HCT116 (cell line): Measurements from ENCODE around the gene PRIM1. TPM values are rescaled to one million over a fixed set of nuclear protein-coding genes. Genes with fewer than 3 reads are reported as not detected.

ENCODE experiments used
- ATAC-seq: fragments of 200-7000 bp; cut with Tn5 transposase; 2 replicates; pipeline ENCODE4 v1.9.1; 2020; ENCODE audit warnings: mild to moderate bottlenecking, moderate library complexity
- BruUV-seq: library from RNA; stranded (reverse); fragments of 400-500 nt; replicated peaks from 2 replicates; lab custom pipeline; 2021; lab: Mats Ljungman, UMichigan
- CTCF ChIA-PET: fragments of 300-600 bp; sonication (Branson Sonifier 250); formaldehyde crosslinking; loops from one replicate; lab custom pipeline; 2021; ENCODE audit warnings: antibody characterized with exemption; lab: Charles Lee
- POLR2A ChIA-PET: fragments of 300-600, 350-600 bp; sonication (Branson Sonifier 250); formaldehyde crosslinking; loops from one replicate; lab custom pipeline; 2021; ENCODE audit warnings: antibody characterized with exemption; lab: Charles Lee
- RAD21 ChIA-PET, 2 experiments: fragments of 300-600 bp; sonication (Branson Sonifier 250); formaldehyde crosslinking; loops; one replicate each; lab custom pipeline; 2023; ENCODE audit warnings: low total read pairs in 2 of 2; ENCODE audit not compliant: uncharacterized antibody in 2 of 2, unreplicated experiment in 2 of 2, low non-redundant PET in 1 of 2; lab: Charles Lee
- DNase-seq: peaks from one replicate; pipeline ENCODE4 v3.0.0-alpha.2; 2010; ENCODE audit warnings: low read depth, low spot score
- H2AFZ ChIP-seq: fragments of 200-600 bp; shearing (Covaris generic), sonication (generic); 2 replicates; pipeline ENCODE4 v1.6.1; 2017; ENCODE audit warnings: low read depth, mixed run types, mixed read lengths, antibody characterized with exemption, low read length; ENCODE audit not compliant: poor library complexity, severe bottlenecking
- H3K27ac ChIP-seq: 2 replicates; pipeline ENCODE4 v1.5.1; 2012; ENCODE audit warnings: low read depth, low read length
- H3K27me3 ChIP-seq: fragments of 200-600 bp; sonication (generic); 2 replicates; pipeline ENCODE4 v1.6.1; 2016; ENCODE audit warnings: mixed run types, low read length, mixed read lengths; ENCODE audit not compliant: insufficient read depth
- H3K36me3 ChIP-seq, 2 experiments: fragments of 200-500 bp in 1 of 2; fragments of 200-600 bp in 1 of 2; sonication (Bioruptor generic) in 1 of 2; sonication (generic) in 1 of 2; 2 replicates each; pipeline versions ENCODE4 v1.5.1 to v1.6.1; 2014 to 2016; ENCODE audit warnings: low read length in 2 of 2, inconsistent platforms in 1 of 2, mixed read lengths in 1 of 2, mixed run types in 1 of 2; ENCODE audit not compliant: insufficient read depth in 2 of 2, control insufficient read depth in 1 of 2
- H3K4me1 ChIP-seq, 2 experiments: fragments of 200-600 bp in 1 of 2; sonication (generic) in 1 of 2; 2 replicates each; pipeline versions ENCODE4 v1.5.1 to v1.6.1; 2012 to 2017; ENCODE audit warnings: low read length in 2 of 2, inconsistent platforms in 1 of 2, mild to moderate bottlenecking in 1 of 2, mixed read lengths in 1 of 2, mixed run types in 1 of 2, moderate library complexity in 1 of 2; ENCODE audit not compliant: insufficient read depth in 2 of 2, control insufficient read depth in 1 of 2
- H3K4me2 ChIP-seq: fragments of 200-600 bp; sonication (generic); 2 replicates; pipeline ENCODE4 v1.6.1; 2017; ENCODE audit warnings: mixed run types, low read length, mixed read lengths
- H3K4me3 ChIP-seq, 2 experiments: fragments of 200-600 bp in 1 of 2; sonication (generic) in 1 of 2; replicated peaks in 1 of 2; 2 replicates each; pipeline ENCODE4 v1.5.1; 2011 to 2016; ENCODE audit warnings: low read length in 2 of 2, control low read depth in 1 of 2, low read depth in 1 of 2, mild to moderate bottlenecking in 1 of 2, mixed read lengths in 1 of 2, mixed run types in 1 of 2
- H3K79me2 ChIP-seq: fragments of 200-600 bp; sonication (generic); 2 replicates; pipeline ENCODE4 v1.6.1; 2017; ENCODE audit warnings: mild to moderate bottlenecking, mixed run types, low read length, moderate library complexity, mixed read lengths; ENCODE audit not compliant: insufficient read depth
- H3K9ac ChIP-seq: fragments of 200-600 bp; sonication (generic); 2 replicates; pipeline ENCODE4 v1.6.1; 2016; ENCODE audit warnings: low read length, mixed read lengths
- H3K9me2 ChIP-seq: fragments of 200-600 bp; sonication (generic), shearing (Covaris generic); 2 replicates; pipeline ENCODE4 v1.6.1; 2017; ENCODE audit warnings: mixed run types, mild to moderate bottlenecking, moderate library complexity; ENCODE audit not compliant: insufficient read depth
- H3K9me3 ChIP-seq, 2 experiments: fragments of 200-500 bp in 1 of 2; fragments of 200-600 bp in 1 of 2; sonication (Bioruptor generic) in 1 of 2; sonication (generic) in 1 of 2; 2 replicates each; pipeline ENCODE4 v1.6.1; 2014 to 2017; ENCODE audit warnings: low read length in 2 of 2, mixed read lengths in 2 of 2, inconsistent platforms in 1 of 2, low read depth in 1 of 2, mild to moderate bottlenecking in 1 of 2, mixed run types in 1 of 2, moderate library complexity in 1 of 2; ENCODE audit not compliant: control insufficient read depth in 1 of 2, insufficient read depth in 1 of 2
- H4K20me1 ChIP-seq: fragments of 200-600 bp; sonication (generic), shearing (Covaris generic); 2 replicates; pipeline ENCODE4 v1.6.1; 2017; ENCODE audit warnings: mixed run types, mild to moderate bottlenecking, moderate library complexity; ENCODE audit not compliant: insufficient read depth
- CTCF ChIP-seq, 3 experiments: fragments of 200-600 bp in 1 of 3; sonication (generic) in 1 of 3; IDR thresholded peaks in 2 of 3; conservative IDR thresholded peaks in 1 of 3; 2 replicates each; pipeline ENCODE4 v1.5.1; 2012 to 2017; ENCODE audit warnings: low read depth in 2 of 3, low read length in 2 of 3, antibody characterized with exemption in 1 of 3, borderline replicate concordance in 1 of 3, control low read depth in 1 of 3, mild to moderate bottlenecking in 1 of 3, mixed read lengths in 1 of 3, mixed run types in 1 of 3, moderate library complexity in 1 of 3; ENCODE audit not compliant: insufficient read depth in 1 of 3
- ELF1 ChIP-seq: IDR thresholded peaks from 2 replicates; pipeline ENCODE4 v1.6.1; 2012; ENCODE audit warnings: low read depth, borderline replicate concordance
- EZH2 ChIP-seq: fragments of 200-600 bp; sonication (generic); IDR thresholded peaks from 2 replicates; pipeline ENCODE4 v1.6.1; 2017; ENCODE audit warnings: antibody characterized with exemption, mixed run types
- EZH2phosphoT487 ChIP-seq: fragments of 200-600 bp; IDR thresholded peaks from 2 replicates; pipeline ENCODE4 v1.6.1; 2018; ENCODE audit warnings: antibody characterized with exemption, borderline replicate concordance
- MAX ChIP-seq: IDR thresholded peaks from 2 replicates; pipeline ENCODE4 v1.6.1; 2012
- RAD21 ChIP-seq: IDR thresholded peaks from 2 replicates; pipeline ENCODE4 v1.6.1; 2012; ENCODE audit warnings: low read depth, mild to moderate bottlenecking
- SP1 ChIP-seq: IDR thresholded peaks from 2 replicates; pipeline ENCODE4 v1.6.1; 2012; ENCODE audit warnings: low read depth
- SRF ChIP-seq: IDR thresholded peaks from 2 replicates; pipeline ENCODE4 v1.6.1; 2012; ENCODE audit warnings: low read depth
- TCF7L2 ChIP-seq: IDR thresholded peaks from 2 replicates; pipeline ENCODE4 v1.7.0; 2011; ENCODE audit warnings: borderline replicate concordance, inconsistent platforms; ENCODE audit not compliant: insufficient read depth, insufficient read length; ENCODE audit errors: extremely low read depth
- ZFX ChIP-seq: fragments of 450-650 bp; IDR thresholded peaks from 2 replicates; pipeline ENCODE4 v1.6.1; 2017
- ZNF274 ChIP-seq: fragments of 200-500 bp; sonication (Bioruptor generic); IDR thresholded peaks from 2 replicates; pipeline ENCODE4 v1.6.1; 2014; ENCODE audit warnings: mild to moderate bottlenecking, low read depth, low read length, inconsistent platforms
- intact Hi-C: fragments of 100-400 bp; cut with micrococcal nuclease; formaldehyde crosslinking; loops from 2 replicates; pipeline ENCODE4 v1.10.0; 2022
- total RNA-seq: library from RNA; stranded (reverse); gene quantifications from one replicate; pipeline ENCODE4 v1.2.1, GENCODE V29; 2021; ENCODE audit not compliant: unreplicated experiment

PRIM1 gene
- total RNA-seq, 1 experiment from 2014 or later = 53.3 TPM

GRCh38 chr12:56763753-56764657 lies 11.9 kb upstream of the PRIM1 start:
- H3K4me3 ChIP-seq = no peak overlapping the region
- H3K36me3 ChIP-seq = no peaks in the 10 kb centered on the region
- ChIA-PET POLR2A (no interaction called here), RAD21 (no interaction called here), CTCF (interaction anchor here (0.5 to 2.6 kb wide), 3 partner anchors 237 to 362 kb away, joined by 3 to 11 read pairs (median 4); no protein-coding TSS in a partner anchor)
- ATAC-seq (no peak), DNase-seq (no peak)
- no peak overlapping the region for H2AFZ ChIP-seq
- no peaks in the 10 kb centered on the region for H3K4me1 ChIP-seq
- no peak for TF ChIP-seq ZFX
- no peak for TF ChIP-seq EZH2
- TF ChIP-seq ZNF274 = no peak
- no peak for TF ChIP-seq ELF1
- TF ChIP-seq MAX = no peak
- TF ChIP-seq RAD21 = no peak
- no peak for TF ChIP-seq SRF
- no peak for TF ChIP-seq TCF7L2
- no peak for TF ChIP-seq SP1
- TF ChIP-seq EZH2phosphoT487 = no peak
- no peak for TF ChIP-seq CTCF (IDR thresholded peaks at IDR 0.05 in 2 of 3, conservative IDR thresholded peaks at IDR 0.05 in 1 of 3; ENCODE audit: borderline replicate concordance in 1 of 3, insufficient read depth in 1 of 3, low read depth in 2 of 3, low read length in 2 of 3)
- H3K79me2 ChIP-seq = no peaks in the 10 kb centered on the region
- H3K9ac ChIP-seq = no peak overlapping the region
- intact Hi-C loops = loop anchor here (2.0 kb wide), 1 partner anchor 223 kb away; no protein-coding TSS in a partner anchor
- BruUV-seq = no TSS peak
- peaks cover 0 to 3% of the 10 kb centered on the region in 2 experiments; a peak in 1 of 4 replicates for H3K9me3 ChIP-seq
- no peak overlapping the region for H3K4me2 ChIP-seq
- no peak overlapping the region for H3K27ac ChIP-seq
- H3K9me2 ChIP-seq = no peaks in the 10 kb centered on the region
- no peaks in the 10 kb centered on the region for H3K27me3 ChIP-seq
- no peaks in the 10 kb centered on the region for H4K20me1 ChIP-seq
